RWPE1 (cell line): ENCODE data around the gene GLI1.

Experiments
- CTCF ChIA-PET: fragments of 350-600 bp; sonication (Branson Sonifier 250); formaldehyde crosslinking; extraction: SDS; loops from one replicate; lab custom pipeline; 2021; lab: Yijun Ruan, JAX
- POLR2A ChIA-PET: fragments of 400-600 bp; formaldehyde crosslinking; extraction: SDS; loops from one replicate; lab custom pipeline; 2020; ENCODE audit warnings: antibody characterized with exemption; ENCODE audit not compliant: low non-redundant PET; lab: Yijun Ruan, JAX
- DNase-seq: peaks from one replicate; pipeline ENCODE4 v3.0.0; 2012; ENCODE audit warnings: low spot score
- H3K27ac ChIP-seq: fragments of 450-650 bp; 2 replicates; pipeline ENCODE4 v1.5.1; 2017
- CTCF ChIP-seq: fragments of 450-650 bp; conservative IDR thresholded peaks from 2 replicates; pipeline ENCODE4 v1.5.1; 2017; ENCODE audit warnings: low read depth, mild to moderate bottlenecking

Gene GLI1

GRCh38 chr12:57430931-57431566 is 28.5 kb upstream of the GLI1 start, which contains the start of gene R3HDM2:
Gene R3HDM2, minus strand, starts transcription at chr12:57431043. Its CDS starts 120,615 bp downstream, at chr12:57310428.
- no peak for TF ChIP-seq CTCF
- DNase-seq: peak; percentile 98
- peak within 1 kb of the TSS; percentile 90 for H3K27ac ChIP-seq
- ChIA-PET CTCF (no interaction called here), POLR2A (no interaction called here)

GRCh38 chr12:57431654-57432188 is 27.9 kb upstream of the GLI1 start:
- TF ChIP-seq CTCF: no peak
- DNase-seq: no peak
- POLR2A ChIA-PET: no interaction called here
- H3K27ac ChIP-seq: 0 out of 2 replicates have a peak overlapping the region, but pooled peaks have one; percentile 4
- CTCF ChIA-PET: interaction anchor here (1.6 kb wide), 1 partner anchor 21 kb away, joined by 5 read pairs; no protein-coding TSS in a partner anchor

- no peak for TF ChIP-seq CTCF
- H3K27ac ChIP-seq: no peak overlapping the region
- POLR2A ChIA-PET: no interaction called here
- no peak for DNase-seq
- CTCF ChIA-PET: interaction anchor here (0.6 to 1.6 kb wide), 2 partner anchors 20 to 373 kb away, joined by 5 read pairs; no protein-coding TSS in a partner anchor
These were observed 26.2 kb upstream of the GLI1 start for GRCh38 chr12:57433370-57433769.

GRCh38 chr12:57434517-57435223 is 24.9 kb upstream of the GLI1 start, which contains the start of gene INHBC:
Gene INHBC, plus strand, starts transcription at chr12:57434784. Its CDS starts 103 bp downstream, at chr12:57434887.
- CTCF ChIA-PET: interaction anchor here (0.6 kb wide), 1 partner anchor 14 kb away, joined by 4 read pairs; no protein-coding TSS in a partner anchor
- no peak for DNase-seq
- H3K27ac ChIP-seq: no peak within 1 kb of the TSS
- no peak for TF ChIP-seq CTCF
- POLR2A ChIA-PET: interaction anchor here (0.5 kb wide), 1 partner anchor 9 kb away, joined by 4 read pairs; no protein-coding TSS in a partner anchor

- POLR2A ChIA-PET: no interaction called here
These were observed 24.3 kb upstream of the GLI1 start for GRCh38 chr12:57435293-57435692.

More at GRCh38 chr12:57435293-57435692, 24.3 kb upstream of the GLI1 start:
- no peak for DNase-seq
- CTCF ChIA-PET: interaction anchor here (0.6 kb wide), 1 partner anchor 13 kb away, joined by 4 read pairs; no protein-coding TSS in a partner anchor
- H3K27ac ChIP-seq: no peak overlapping the region
- no peak for TF ChIP-seq CTCF
